ENCODE measurements around the gene ECT2. TPM values are rescaled to one million over a fixed set of nuclear protein-coding genes. Genes with fewer than 3 reads are reported as not detected.

The ECT2 gene
- 66.9 and 77.4 TPM in 2 replicates for total RNA-seq (2014; rRNA removed)
- percentile 95 among the genes with signal in this experiment for Bru-seq, nascent RNA
- BruChase-seq, experiment 1, labeled RNA remaining after a 6-hour chase: percentile 90 among the genes with signal in this experiment
- BruChase-seq, experiment 2, labeled RNA remaining after a 2-hour chase: percentile 91 among the genes with signal in this experiment
- long read RNA-seq, full-length matches to known transcripts: 2 of 21 reads
- long read RNA-seq, partial matches to known transcripts: 8 of 21 reads
- long read RNA-seq, other reads (novel, unspliced or antisense): 11 of 21 reads

- peak within 1 kb of the TSS; percentile 96 for H3K9ac ChIP-seq (ENCODE audit: low read length)
- no TSS peak for BruUV-seq (replicated peaks)
- H3K27me3 ChIP-seq (ENCODE audit: low read length): no peaks in the 10 kb centered on the region
- peak within 1 kb of the TSS; percentile 94 for H3K4me3 ChIP-seq (ENCODE audit: low read length)
- H3K79me2 ChIP-seq (ENCODE audit: low read length): peaks cover 49% of the 10 kb centered on the region
- H3K27ac ChIP-seq (ENCODE audit: low read length): peak within 1 kb of the TSS; percentile 92
- ATAC-seq (peak; percentile 91), DNase-seq (peak; percentile 100)
- H3K9me2 ChIP-seq (replicated peaks; ENCODE audit: low read length): no peaks in the 10 kb centered on the region
- H2AFZ ChIP-seq (ENCODE audit: low read length): peak within 1 kb of the TSS; percentile 77
- H3K4me1 ChIP-seq (ENCODE audit: insufficient read depth, low read length): peaks cover 54% of the 10 kb centered on the region
- intact Hi-C loops (cut with micrococcal nuclease): loop anchor here (1.0 to 2.0 kb wide), 3 partner anchors 77 to 188 kb away; no protein-coding TSS in a partner anchor
- ChIA-PET CTCF (interaction anchor here (0.5 to 2.7 kb wide), 20 partner anchors 17 to 908 kb away, joined by 3 to 59 read pairs (median 4); partner anchors contain the start of genes NCEH1 and TMEM212), POLR2A (ENCODE audit: unreplicated experiment) (interaction anchor here (0.5 to 3.7 kb wide), 15 partner anchors 19 to 802 kb away, joined by 3 to 71 read pairs (median 6); partner anchors contain the start of gene NCEH1)
- peak within 1 kb of the TSS; percentile 92 for H3K4me2 ChIP-seq (ENCODE audit: low read length)
- H3K9me3 ChIP-seq (ENCODE audit: low read length): no peaks in the 10 kb centered on the region
- peaks cover 10% of the 10 kb centered on the region for H3F3A ChIP-seq (ENCODE audit: low read length, unreplicated experiment)
- peaks cover 22% of the 10 kb centered on the region for H4K20me1 ChIP-seq (ENCODE audit: low read length)
- H3K36me3 ChIP-seq (ENCODE audit: low read depth, low read length): peaks cover 25% of the 10 kb centered on the region
- TF ChIP-seq CTCF (conservative IDR thresholded peaks at IDR 0.05; ENCODE audit: low read depth, low read length) (peak; percentile 82), EZH2 (IDR thresholded peaks at IDR 0.05; ENCODE audit: low read length, unreplicated experiment) (no peak), EZH2phosphoT487 (IDR thresholded peaks at IDR 0.05; ENCODE audit: borderline replicate concordance, low read length) (no peak)
Measured at GRCh38 chr3:172750368-172751174, at the start of gene ECT2. Gene ECT2 (plus strand): TSS chr3:172750726. CDS start chr3:172754531, 3,805 bp downstream.

- ChIA-PET POLR2A (ENCODE audit: unreplicated experiment) (no interaction called here), CTCF (interaction anchor here (0.6 kb wide), 1 partner anchor 50 kb away, joined by 5 read pairs; the partner anchor contains the start of gene ECT2)
- no peaks in the 10 kb centered on the region for H3K27me3 ChIP-seq (ENCODE audit: low read length)
- H4K20me1 ChIP-seq (ENCODE audit: low read length): peaks cover 32% of the 10 kb centered on the region
- no peak overlapping the region for H3K4me2 ChIP-seq (ENCODE audit: low read length)
- peaks cover 3% of the 10 kb centered on the region; the same call in 1 of the 2 replicates for H3K36me3 ChIP-seq (ENCODE audit: low read depth, low read length)
- no peak overlapping the region for H3K27ac ChIP-seq (ENCODE audit: low read length)
- H3K9me2 ChIP-seq (replicated peaks; ENCODE audit: low read length): no peaks in the 10 kb centered on the region
- peaks cover 9% of the 10 kb centered on the region for H3K4me1 ChIP-seq (ENCODE audit: insufficient read depth, low read length)
- H3K4me3 ChIP-seq (ENCODE audit: low read length): no peak overlapping the region
- intact Hi-C loops (cut with micrococcal nuclease): no loop called here
- ATAC-seq: no peak
- no TSS peak for BruUV-seq (replicated peaks)
- no peaks in the 10 kb centered on the region for H3F3A ChIP-seq (ENCODE audit: low read length, unreplicated experiment)
- TF ChIP-seq EZH2 (IDR thresholded peaks at IDR 0.05; ENCODE audit: low read length, unreplicated experiment): no peak
- TF ChIP-seq CTCF (conservative IDR thresholded peaks at IDR 0.05; ENCODE audit: low read depth, low read length): no peak
- TF ChIP-seq EZH2phosphoT487 (IDR thresholded peaks at IDR 0.05; ENCODE audit: borderline replicate concordance, low read length): no peak
- H3K9me3 ChIP-seq (ENCODE audit: low read length): no peaks in the 10 kb centered on the region
- no peak for DNase-seq
- peaks cover 97% of the 10 kb centered on the region for H3K79me2 ChIP-seq (ENCODE audit: low read length)
- no peak overlapping the region for H3K9ac ChIP-seq (ENCODE audit: low read length)
- H2AFZ ChIP-seq (ENCODE audit: low read length): no peak overlapping the region
Measured at GRCh38 chr3:172700936-172701455, 49.5 kb upstream of the ECT2 start.

Data from PC-3 (cell line).